Activated CD4-positive, CD25-positive, alpha-beta regulatory T cell (primary cell): ENCODE results near the gene GRAMD4.

Source experiments
- DNase-seq, 4 experiments: peaks; one replicate each; lab custom pipeline; 2025; lab: John Stamatoyannopoulos, UW

Gene GRAMD4

DNA sequence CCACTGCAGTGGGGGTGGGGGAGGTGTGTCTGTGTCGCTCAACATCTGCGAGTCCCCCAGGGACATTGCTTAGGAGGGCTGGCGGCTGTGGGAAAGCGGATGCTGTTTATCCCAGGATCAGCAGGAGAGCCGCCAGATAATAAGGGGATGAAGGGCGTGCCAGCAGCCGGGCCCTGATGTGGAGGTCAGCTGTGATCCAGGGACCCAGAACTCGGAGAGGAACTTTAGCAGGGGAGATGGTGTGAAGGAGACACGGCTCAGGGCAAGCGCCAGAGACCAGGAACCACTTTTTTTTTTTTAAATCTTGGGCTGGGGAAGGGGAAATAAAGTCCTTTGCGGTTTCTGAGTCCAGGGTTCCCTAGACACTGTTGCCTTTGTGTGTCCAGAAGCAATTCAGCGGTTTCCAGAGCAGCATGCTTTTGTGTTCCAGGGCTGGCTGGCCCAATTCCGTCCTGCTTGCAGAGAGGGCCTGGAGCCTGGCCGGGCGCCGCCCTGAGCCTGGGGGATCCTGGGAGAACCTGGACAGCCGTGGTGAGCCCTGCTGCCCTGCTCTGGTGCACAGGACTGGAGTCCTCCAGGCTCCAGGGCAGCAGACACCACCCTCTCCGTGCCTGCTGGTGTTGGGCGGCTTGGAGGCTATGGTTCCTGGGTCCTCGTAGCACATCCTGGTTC lies at the start of gene GRAMD4:
TSS of gene GRAMD4 (plus strand) at position 557 of the 672 bp plus-strand sequence. CDS start 6,414 bp downstream, outside the sequence.
- no peak for DNase-seq

GRCh38 chr22:46571642-46572250 lies 48.4 kb upstream of the GRAMD4 start:
- DNase-seq, result no peak

DNA sequence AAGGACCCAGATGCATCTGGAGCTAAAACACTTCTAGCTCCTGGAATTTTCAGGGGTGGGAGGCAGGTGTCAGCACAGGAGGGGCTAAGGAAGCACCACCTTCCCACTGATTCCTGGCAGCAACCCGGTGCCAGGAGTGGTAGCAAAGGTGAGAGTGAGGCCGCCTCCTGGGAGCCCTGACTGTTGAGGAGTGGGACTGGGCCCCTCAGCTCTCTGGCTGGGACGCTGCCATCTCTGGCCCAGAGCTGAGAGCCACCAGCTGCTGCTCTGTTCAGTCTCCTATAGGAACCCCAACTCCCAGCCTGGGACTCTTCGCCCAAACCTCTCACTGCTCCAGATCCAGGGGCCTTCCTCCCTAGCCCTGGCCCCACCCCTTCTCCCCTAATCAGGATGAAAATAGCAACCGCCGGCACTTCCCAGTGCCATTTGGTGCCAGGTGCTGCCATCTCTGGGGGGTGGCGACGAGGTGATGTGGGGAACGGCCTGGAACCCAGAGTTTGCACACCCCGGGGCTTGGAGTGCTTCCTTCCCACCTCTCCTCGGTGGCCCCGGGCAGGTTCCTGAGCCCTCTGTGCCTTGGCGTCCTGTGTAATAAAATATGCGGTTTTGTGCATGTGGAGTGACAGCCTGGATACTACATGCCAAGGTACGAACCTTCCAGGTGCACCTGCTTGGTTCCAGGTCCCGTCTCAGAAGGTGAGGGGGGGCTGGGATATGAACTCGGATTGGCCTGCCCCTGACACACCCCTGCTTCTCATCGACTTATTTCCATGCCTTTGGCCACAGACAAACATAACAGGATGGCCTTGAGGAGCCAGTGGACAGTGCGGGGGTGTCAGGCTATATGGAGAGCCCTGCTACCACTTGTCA lies 47.0 kb upstream of the GRAMD4 start:
- no peak for DNase-seq

- no peak for DNase-seq
Observed at GRCh38 chr22:46573781-46574437, 46.3 kb upstream of the GRAMD4 start.

DNA sequence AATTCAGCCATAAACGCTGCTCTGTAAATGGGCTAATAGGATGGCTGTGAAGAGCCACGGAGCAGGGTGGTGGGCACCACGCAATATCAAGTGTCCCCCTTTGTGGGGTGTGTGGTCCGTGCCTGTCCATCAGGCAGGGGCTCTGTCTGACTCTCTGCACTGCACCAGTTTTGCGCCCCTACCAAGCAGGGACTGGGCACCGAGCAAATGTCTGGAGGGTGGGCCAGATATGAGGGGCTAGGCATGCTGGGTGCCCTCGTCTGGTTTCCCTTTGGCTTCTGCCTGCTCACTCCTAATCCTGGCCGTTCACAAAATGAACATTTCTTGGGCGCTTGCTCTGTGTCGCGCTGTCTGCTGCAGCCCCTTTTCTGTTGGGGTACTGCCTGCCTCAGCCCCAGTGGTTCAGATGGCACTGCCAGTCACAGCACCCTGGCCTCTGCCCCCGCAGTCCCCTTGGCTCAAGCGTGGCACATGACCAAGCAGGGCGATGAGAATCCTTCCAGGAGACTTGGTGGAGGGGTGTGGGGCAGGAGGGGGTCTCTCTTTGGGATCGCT lies 45.7 kb upstream of the GRAMD4 start:
- DNase-seq, result no peak

DNA sequence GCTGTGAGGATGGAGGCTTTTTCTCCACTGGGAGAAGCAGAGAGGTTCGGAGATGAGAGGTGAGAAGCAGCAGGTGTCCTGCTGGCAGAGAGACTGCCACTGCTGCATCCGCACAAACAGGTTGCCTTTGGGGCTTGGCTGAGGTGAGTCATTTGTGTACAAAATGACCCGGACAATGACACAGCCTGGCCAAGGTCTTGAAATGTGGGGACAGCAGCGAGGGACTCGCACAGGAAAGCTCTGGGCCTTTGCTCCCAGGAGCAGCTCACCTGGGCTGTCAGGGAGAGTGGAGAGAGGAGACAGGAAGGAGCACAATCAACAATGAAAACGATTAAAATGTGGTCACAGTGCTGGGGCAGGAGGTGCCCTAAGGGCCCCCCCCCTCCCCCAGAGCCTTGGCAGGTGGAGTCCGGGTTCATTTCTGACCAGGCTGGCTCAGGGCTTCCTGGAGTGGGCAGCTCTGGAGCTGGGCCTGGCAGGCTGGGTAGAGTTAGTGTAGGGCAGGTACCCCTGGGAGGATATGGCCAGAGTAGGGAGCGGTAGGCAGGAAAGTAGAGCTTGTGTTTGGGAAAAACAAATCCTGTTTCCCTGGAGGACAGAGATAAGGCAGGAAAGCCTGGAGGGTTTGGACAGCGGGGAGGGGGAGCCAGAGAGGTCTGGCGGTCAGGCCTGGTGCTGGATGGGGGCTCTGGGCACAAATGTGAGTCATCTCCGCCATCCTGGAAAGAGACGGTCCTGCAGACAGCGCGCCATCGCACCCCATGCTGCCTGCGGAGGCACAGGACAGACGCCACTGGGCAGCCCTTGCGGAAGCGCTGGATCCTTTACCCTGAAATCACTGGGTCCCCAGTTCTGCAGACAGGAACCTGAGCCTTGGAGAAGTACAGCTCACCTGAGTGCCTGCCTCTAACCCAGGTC lies 44.9 kb upstream of the GRAMD4 start:
- DNase-seq, result no peak

GRCh38 chr22:46575911-46576555 lies 44.2 kb upstream of the GRAMD4 start:
- DNase-seq, result no peak

- DNase-seq, result peak in 3 of 4 experiments; percentile 30 to 51 (median 44)
Observed at GRCh38 chr22:46576556-46577367, 43.4 kb upstream of the GRAMD4 start.

GRCh38 chr22:46577368-46578249 lies 42.6 kb upstream of the GRAMD4 start:
- DNase-seq, result no peak

GRCh38 chr22:46578251-46578823 lies 41.8 kb upstream of the GRAMD4 start:
- no peak for DNase-seq

- no peak for DNase-seq
Observed at GRCh38 chr22:46578824-46579561, 41.2 kb upstream of the GRAMD4 start.

GRCh38 chr22:46579751-46580449 lies 40.3 kb upstream of the GRAMD4 start:
- DNase-seq, result no peak

- no peak for DNase-seq
Observed at GRCh38 chr22:46580940-46581537, 39.1 kb upstream of the GRAMD4 start.

- no peak for DNase-seq
Observed at GRCh38 chr22:46581538-46582244, 38.5 kb upstream of the GRAMD4 start.

GRCh38 chr22:46582281-46582933 lies 37.8 kb upstream of the GRAMD4 start:
- DNase-seq, result no peak
